A549 (cell line): ENCODE measurements around the gene IRX4.

Experiments
- BHLHE40 ChIP-seq: IDR thresholded peaks from 2 replicates; pipeline ENCODE4 v1.6.1; 2012; ENCODE audit warnings: low read depth, low read length, inconsistent platforms
- MAFK ChIP-seq: fragments of 450-650 bp; IDR thresholded peaks from 2 replicates; pipeline ENCODE4 v1.6.1; 2014; ENCODE audit not compliant: partially characterized antibody
- POLR2A ChIP-seq: IDR thresholded peaks from 2 replicates; pipeline ENCODE4 v1.6.1; 2012; ENCODE audit warnings: mild to moderate bottlenecking, low read length
- RARB ChIP-seq: fragments of 250-450 bp; sonication (Bioruptor Pico); IDR thresholded peaks from 2 replicates; pipeline ENCODE4 v1.8.0; 2021; ENCODE audit warnings: mild to moderate bottlenecking, moderate library complexity
- RCOR1 ChIP-seq: fragments of 150-350 bp; IDR thresholded peaks from 2 replicates; pipeline ENCODE4 v1.6.1; 2014; ENCODE audit warnings: antibody characterized with exemption, low read length, low read depth
- SREBF2 ChIP-seq: fragments of 450-650 bp; IDR thresholded peaks from 2 replicates; pipeline ENCODE4 v1.6.1; 2014; ENCODE audit warnings: mild to moderate bottlenecking, moderate library complexity
- TF ChIP-seq, protein P1 (sequence below): fragments of >200 bp; sonication (Bioruptor Twin); formaldehyde crosslinking; IDR thresholded peaks from 3 replicates; pipeline ENCODE4 v1.5.1; 2016
- TF ChIP-seq, protein P2 (sequence below): fragments of 200-600 bp; sonication (generic); IDR thresholded peaks from 2 replicates; pipeline ENCODE4 v1.6.1; 2016; ENCODE audit warnings: antibody characterized with exemption, mild to moderate bottlenecking, moderate library complexity

DNA sequence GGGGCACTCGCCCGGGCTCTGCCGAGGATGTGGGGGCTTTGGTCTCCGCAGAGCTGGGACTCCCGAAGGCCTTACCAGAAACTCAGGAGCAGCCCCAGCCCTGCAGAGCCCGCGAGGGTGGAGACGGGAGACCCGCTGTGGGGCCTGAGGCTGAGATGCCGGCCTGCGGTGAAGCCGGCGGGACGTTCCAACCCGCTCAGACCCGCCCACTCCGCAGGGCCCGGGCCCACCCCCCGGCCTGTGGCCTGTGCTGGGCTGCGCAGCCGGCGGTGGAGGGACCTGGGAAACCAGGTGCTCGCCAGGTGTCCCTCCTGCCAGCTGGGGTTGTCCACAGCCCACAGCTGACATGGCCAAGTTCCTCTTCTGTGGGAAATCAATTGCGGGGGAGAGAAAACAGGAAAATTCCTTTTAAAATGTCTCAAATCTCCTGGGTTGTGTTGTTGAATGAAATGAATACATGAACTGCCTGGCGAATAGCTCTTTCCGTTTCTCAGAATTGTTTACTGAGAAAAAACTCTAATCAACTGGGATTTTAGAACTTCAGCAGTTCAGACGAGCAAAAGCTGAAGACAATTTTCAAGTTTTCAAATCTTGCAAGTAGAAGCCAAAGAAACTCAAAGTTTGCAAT, 49.0 kb upstream of the IRX4 start:
- TF ChIP-seq, protein P1, sequence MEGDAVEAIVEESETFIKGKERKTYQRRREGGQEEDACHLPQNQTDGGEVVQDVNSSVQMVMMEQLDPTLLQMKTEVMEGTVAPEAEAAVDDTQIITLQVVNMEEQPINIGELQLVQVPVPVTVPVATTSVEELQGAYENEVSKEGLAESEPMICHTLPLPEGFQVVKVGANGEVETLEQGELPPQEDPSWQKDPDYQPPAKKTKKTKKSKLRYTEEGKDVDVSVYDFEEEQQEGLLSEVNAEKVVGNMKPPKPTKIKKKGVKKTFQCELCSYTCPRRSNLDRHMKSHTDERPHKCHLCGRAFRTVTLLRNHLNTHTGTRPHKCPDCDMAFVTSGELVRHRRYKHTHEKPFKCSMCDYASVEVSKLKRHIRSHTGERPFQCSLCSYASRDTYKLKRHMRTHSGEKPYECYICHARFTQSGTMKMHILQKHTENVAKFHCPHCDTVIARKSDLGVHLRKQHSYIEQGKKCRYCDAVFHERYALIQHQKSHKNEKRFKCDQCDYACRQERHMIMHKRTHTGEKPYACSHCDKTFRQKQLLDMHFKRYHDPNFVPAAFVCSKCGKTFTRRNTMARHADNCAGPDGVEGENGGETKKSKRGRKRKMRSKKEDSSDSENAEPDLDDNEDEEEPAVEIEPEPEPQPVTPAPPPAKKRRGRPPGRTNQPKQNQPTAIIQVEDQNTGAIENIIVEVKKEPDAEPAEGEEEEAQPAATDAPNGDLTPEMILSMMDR: no peak
- TF ChIP-seq, protein P2, sequence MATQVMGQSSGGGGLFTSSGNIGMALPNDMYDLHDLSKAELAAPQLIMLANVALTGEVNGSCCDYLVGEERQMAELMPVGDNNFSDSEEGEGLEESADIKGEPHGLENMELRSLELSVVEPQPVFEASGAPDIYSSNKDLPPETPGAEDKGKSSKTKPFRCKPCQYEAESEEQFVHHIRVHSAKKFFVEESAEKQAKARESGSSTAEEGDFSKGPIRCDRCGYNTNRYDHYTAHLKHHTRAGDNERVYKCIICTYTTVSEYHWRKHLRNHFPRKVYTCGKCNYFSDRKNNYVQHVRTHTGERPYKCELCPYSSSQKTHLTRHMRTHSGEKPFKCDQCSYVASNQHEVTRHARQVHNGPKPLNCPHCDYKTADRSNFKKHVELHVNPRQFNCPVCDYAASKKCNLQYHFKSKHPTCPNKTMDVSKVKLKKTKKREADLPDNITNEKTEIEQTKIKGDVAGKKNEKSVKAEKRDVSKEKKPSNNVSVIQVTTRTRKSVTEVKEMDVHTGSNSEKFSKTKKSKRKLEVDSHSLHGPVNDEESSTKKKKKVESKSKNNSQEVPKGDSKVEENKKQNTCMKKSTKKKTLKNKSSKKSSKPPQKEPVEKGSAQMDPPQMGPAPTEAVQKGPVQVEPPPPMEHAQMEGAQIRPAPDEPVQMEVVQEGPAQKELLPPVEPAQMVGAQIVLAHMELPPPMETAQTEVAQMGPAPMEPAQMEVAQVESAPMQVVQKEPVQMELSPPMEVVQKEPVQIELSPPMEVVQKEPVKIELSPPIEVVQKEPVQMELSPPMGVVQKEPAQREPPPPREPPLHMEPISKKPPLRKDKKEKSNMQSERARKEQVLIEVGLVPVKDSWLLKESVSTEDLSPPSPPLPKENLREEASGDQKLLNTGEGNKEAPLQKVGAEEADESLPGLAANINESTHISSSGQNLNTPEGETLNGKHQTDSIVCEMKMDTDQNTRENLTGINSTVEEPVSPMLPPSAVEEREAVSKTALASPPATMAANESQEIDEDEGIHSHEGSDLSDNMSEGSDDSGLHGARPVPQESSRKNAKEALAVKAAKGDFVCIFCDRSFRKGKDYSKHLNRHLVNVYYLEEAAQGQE: no peak
- TF ChIP-seq POLR2A: no peak
- TF ChIP-seq RCOR1: no peak
- TF ChIP-seq MAFK: no peak
- TF ChIP-seq RARB (CRISPR knock-in tag): no peak
- TF ChIP-seq SREBF2: no peak
- no peak for TF ChIP-seq BHLHE40
